Retinal pigment epithelial cell (primary cell): ENCODE data around the gene TAF15.

Experiments used
- DNase-seq: peaks from one replicate; pipeline ENCODE4 v3.0.0-alpha.2; 2010; ENCODE audit warnings: low read depth
- H3K4me3 ChIP-seq: 2 replicates; pipeline ENCODE4 v1.5.1; 2011; ENCODE audit warnings: mild to moderate bottlenecking, low read length, control low read depth, moderate library complexity
- TF ChIP-seq, protein P1 (sequence below): conservative IDR thresholded peaks from 2 replicates; pipeline ENCODE4 v1.5.1; 2011; ENCODE audit warnings: low read depth, low read length, control low read depth, inconsistent platforms

TAF15 gene

DNA sequence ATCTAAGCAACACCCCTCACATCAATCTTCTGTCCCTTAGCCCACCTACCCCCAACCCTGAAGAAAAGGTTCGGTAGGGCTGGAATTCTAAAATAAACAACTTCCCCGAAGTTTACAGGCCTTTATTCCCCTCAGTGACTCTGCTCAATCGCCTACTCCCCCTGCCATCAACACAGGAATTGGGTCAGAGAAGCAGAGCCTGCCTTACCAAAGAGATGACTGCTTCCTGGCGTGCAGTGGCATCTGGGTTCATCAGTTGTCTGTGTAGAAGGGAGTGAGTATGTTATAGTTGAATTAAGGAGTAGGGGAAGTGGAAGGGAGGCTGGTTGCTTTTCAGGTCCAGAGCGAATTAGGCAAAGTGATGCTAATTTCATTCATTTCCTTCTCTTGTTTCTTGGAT is 46.7 kb downstream of the TAF15 start:
- TF ChIP-seq, protein P1, sequence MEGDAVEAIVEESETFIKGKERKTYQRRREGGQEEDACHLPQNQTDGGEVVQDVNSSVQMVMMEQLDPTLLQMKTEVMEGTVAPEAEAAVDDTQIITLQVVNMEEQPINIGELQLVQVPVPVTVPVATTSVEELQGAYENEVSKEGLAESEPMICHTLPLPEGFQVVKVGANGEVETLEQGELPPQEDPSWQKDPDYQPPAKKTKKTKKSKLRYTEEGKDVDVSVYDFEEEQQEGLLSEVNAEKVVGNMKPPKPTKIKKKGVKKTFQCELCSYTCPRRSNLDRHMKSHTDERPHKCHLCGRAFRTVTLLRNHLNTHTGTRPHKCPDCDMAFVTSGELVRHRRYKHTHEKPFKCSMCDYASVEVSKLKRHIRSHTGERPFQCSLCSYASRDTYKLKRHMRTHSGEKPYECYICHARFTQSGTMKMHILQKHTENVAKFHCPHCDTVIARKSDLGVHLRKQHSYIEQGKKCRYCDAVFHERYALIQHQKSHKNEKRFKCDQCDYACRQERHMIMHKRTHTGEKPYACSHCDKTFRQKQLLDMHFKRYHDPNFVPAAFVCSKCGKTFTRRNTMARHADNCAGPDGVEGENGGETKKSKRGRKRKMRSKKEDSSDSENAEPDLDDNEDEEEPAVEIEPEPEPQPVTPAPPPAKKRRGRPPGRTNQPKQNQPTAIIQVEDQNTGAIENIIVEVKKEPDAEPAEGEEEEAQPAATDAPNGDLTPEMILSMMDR = no peak
- DNase-seq = no peak
- no peak overlapping the region for H3K4me3 ChIP-seq

DNA sequence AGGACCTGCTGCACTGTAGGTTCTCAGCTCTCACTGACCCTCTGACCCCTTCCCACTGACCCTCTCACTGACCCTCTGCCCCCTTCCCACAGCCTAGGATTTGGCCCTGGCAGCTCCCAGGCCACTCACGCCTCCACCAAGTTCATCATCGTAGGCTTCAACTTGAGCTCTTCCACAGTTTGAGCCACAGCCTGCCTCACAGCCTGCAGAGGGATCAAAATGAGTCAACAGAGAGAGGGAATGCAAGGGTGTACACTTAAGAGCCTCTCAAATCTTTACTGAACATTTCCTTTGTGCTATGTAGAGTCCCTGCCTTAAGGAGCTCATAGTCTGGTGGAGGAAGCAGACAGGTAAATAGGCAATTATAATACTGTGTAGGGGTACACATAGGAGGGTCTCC is 47.3 kb downstream of the TAF15 start:
- no peak overlapping the region for H3K4me3 ChIP-seq
- DNase-seq = no peak
- TF ChIP-seq, protein P1 = no peak

DNA sequence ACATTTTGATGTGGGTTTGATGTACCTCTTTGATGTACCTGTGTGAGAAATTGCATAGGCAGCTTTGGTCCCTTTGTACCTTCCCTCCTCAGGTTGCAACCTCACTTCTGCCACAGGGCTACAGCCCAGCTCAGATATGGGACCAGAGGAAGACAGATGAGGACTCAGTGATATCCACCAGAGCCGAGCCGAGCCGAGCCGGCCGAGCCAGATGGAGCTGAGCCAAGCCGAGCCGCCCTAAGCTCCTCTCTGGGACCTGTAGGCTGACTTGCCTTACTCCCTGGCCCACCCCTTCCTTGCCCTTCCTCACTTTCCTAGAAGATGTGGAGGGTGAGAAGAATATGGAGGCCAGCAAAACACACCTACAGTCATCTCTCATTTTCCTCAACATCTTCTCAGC is 55.6 kb downstream of the TAF15 start:
- TF ChIP-seq, protein P1 = no peak
- no peak overlapping the region for H3K4me3 ChIP-seq
- no peak for DNase-seq

DNA sequence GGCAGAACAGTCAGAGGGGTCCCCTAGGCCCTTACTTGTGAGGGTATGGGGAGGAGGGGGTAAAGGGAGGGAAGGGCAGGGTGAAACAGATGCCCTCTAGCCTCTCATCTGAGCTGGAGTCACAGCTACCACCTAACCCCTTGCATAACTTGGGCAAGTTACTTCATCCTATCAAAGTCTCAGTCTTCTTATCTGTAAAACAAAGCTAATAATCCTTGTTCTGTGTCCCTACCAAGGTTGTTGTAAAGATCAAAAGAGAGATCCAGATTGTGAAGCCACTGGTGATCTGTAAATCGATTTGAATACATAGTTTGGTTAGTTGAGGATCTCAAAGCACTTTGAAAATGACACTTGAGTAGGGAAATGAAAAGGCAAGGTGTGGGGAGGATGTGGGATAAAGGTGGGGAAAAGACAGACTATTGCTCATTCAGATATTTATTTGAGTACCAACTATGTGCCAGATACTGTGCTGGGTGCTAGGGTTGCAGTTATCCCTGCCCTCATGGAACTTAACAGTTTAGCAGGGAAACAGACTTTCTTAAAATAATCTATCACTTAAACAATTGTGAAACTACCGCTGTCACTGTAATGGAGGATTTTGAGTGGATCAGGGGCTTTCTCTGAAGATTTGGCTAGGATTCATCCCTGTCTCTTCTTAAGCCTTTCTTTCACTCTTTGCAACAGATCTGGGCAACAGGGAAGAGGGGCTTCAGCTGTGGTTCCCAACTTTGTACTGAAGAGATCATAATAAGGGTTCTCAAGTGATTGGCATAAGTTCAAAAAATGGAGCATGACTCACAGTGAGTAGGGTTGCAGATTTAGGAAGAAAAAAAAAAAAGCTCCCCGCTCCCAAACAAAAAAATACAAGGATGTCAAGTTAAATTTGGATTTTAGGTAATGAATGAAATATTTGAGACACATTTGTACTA is 56.4 kb downstream of the TAF15 start:
- TF ChIP-seq, protein P1 = no peak
- H3K4me3 ChIP-seq = no peak overlapping the region
- peak; percentile 23 for DNase-seq

DNA sequence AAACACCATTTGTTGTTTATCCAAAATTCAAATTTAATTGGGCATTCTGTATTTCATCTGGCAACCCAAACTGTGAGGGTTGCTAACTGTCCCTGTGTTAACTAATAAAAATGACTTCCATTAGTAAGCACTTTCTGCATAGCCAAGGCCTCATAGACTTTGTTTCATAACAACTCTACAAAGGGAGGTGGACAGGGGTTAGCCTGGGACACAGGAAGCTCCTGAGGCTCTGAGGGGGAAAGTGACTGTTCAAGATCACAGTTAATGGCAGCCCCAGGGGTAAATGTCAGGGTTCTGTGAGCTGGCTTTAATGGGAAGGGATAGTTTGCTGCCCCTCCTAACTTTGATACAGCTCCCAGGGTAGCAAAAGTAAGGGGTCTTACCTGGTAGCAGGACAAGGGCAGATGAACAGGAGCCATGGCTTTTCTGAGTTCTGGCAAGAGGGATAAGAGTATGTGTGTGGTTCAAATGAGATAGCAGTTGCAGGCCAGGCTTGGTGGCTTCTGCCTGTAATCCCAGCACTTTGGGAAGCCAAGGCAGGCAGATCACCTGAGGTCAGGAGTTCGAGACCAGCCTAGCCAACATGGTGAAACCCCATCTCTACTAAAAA is 57.2 kb downstream of the TAF15 start:
- TF ChIP-seq, protein P1 = no peak
- no peak for DNase-seq

DNA sequence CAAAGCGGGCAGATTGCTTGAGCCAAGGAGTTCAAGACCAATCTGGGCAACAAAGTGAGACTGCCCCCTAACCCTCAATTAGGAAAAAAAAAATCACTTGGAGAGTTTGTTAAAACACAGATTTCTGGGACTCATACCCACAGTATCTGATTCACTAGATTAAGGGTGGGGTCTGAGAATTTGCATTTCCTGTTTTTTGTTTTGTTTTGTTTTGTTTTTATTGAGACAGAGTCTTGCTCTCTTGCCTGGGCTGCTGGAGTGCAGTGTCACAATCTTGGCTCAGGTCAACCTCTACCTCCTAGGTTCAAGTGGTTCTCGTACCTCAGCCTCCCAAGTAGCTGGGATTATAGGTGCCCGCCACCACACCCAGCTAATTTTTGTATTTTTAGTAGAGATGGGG is 58.3 kb downstream of the TAF15 start:
- TF ChIP-seq, protein P1 = no peak
- H3K4me3 ChIP-seq = no peak overlapping the region

More for the DNA sequence above, 57.2 kb downstream of the TAF15 start:
- H3K4me3 ChIP-seq = no peak overlapping the region

More for the DNA sequence above, 58.3 kb downstream of the TAF15 start:
- DNase-seq = no peak
